ENCODE measurements around the gene LZTFL1. TPM values are rescaled to one million over a fixed set of nuclear protein-coding genes. Genes with fewer than 3 reads are reported as not detected.

Gene LZTFL1
- total RNA-seq, 4 donors from 2014 or later: 6.4 to 14.3 (median 12.0) TPM

- no peaks in the 10 kb centered on the region for H3K36me3 ChIP-seq
- no peaks in the 10 kb centered on the region for H3K27me3 ChIP-seq
- intact Hi-C loops (cut with DNase I): no loop called here
- peaks cover 0 to 6% (median 0%) of the 10 kb centered on the region in 3 donors for H3K4me1 ChIP-seq
- DNase-seq: no peak
- TF ChIP-seq CTCF (IDR thresholded peaks at IDR 0.05) (no peak), POLR2A (IDR thresholded peaks at IDR 0.05) (no peak)
- H3K9me3 ChIP-seq: peaks cover 0 to 5% (median 0%) of the 10 kb centered on the region in 3 donors
- 75 to 76% methylated on average over 2 of the region's 2 CpGs for WGBS, 2 donors
- H3K4me3 ChIP-seq: no peak overlapping the region
- H3K27ac ChIP-seq: no peak overlapping the region
Observed at GRCh38 chr3:45868213-45868612, 26.3 kb upstream of the LZTFL1 start.

- H3K4me1 ChIP-seq: peaks cover 0 to 6% (median 0%) of the 10 kb centered on the region in 3 donors
- intact Hi-C loops (cut with DNase I): no loop called here
- peaks cover 0 to 7% (median 0%) of the 10 kb centered on the region in 3 donors for H3K9me3 ChIP-seq
- H3K36me3 ChIP-seq: no peaks in the 10 kb centered on the region
- no peaks in the 10 kb centered on the region for H3K27me3 ChIP-seq
- H3K4me3 ChIP-seq: no peak overlapping the region
- H3K27ac ChIP-seq: no peak overlapping the region
- TF ChIP-seq CTCF (IDR thresholded peaks at IDR 0.05) (no peak), POLR2A (IDR thresholded peaks at IDR 0.05) (no peak)
- 44 to 47% methylated on average over 6 of the region's 6 CpGs for WGBS, 2 donors
- DNase-seq: no peak
Observed at GRCh38 chr3:45865563-45865962, 23.6 kb upstream of the LZTFL1 start.

GRCh38 chr3:45864760-45865519 lies 23.0 kb upstream of the LZTFL1 start:
- no peak for DNase-seq
- WGBS, 2 donors: 49 to 57% methylated on average over 8 of the region's 8 CpGs
- Histone ChIP-seq H3K27ac (no peak overlapping the region), H3K4me3 (no peak overlapping the region), H3K27me3 (no peaks in the 10 kb centered on the region), H3K4me1 (peaks cover 0 to 6% (median 0%) of the 10 kb centered on the region in 3 donors), H3K9me3 (peaks cover 0 to 7% (median 0%) of the 10 kb centered on the region in 3 donors), H3K36me3 (no peaks in the 10 kb centered on the region)
- TF ChIP-seq CTCF (IDR thresholded peaks at IDR 0.05) (no peak), POLR2A (IDR thresholded peaks at IDR 0.05) (no peak)
- intact Hi-C loops (cut with DNase I): no loop called here

GRCh38 chr3:45861043-45861719 lies 19.3 kb upstream of the LZTFL1 start:
- WGBS, 2 donors: 39 to 45% methylated on average over 7 of the region's 7 CpGs
- intact Hi-C loops (cut with DNase I): no loop called here
- DNase-seq: no peak

More at GRCh38 chr3:45861043-45861719, 19.3 kb upstream of the LZTFL1 start:
- Histone ChIP-seq H3K27ac (no peak overlapping the region), H3K4me3 (no peak overlapping the region), H3K9me3 (peaks cover 0 to 9% (median 0%) of the 10 kb centered on the region in 3 donors), H3K4me1 (no peaks in the 10 kb centered on the region), H3K36me3 (no peaks in the 10 kb centered on the region), H3K27me3 (no peaks in the 10 kb centered on the region)
- TF ChIP-seq CTCF (IDR thresholded peaks at IDR 0.05) (no peak), POLR2A (IDR thresholded peaks at IDR 0.05) (no peak)

Data from esophagus squamous epithelium (tissue), 5 donors.